Caco-2 (cell line): ENCODE measurements around the gene IL1RL2. TPM values are rescaled to one million over a fixed set of nuclear protein-coding genes. Genes with fewer than 3 reads are reported as not detected.

Experiments
- BruUV-seq: library from RNA; stranded (reverse); fragments of 400-500 nt; replicated peaks from 2 replicates; lab custom pipeline; 2021; lab: Mats Ljungman, UMichigan
- CTCF ChIA-PET: fragments of 300-600 bp; sonication (Branson Sonifier 250); formaldehyde crosslinking; loops from one replicate; lab custom pipeline; 2022; ENCODE audit warnings: antibody characterized with exemption; lab: Charles Lee
- POLR2A ChIA-PET: fragments of 300-600 bp; sonication (Branson Sonifier 250); formaldehyde crosslinking; loops from one replicate; lab custom pipeline; 2022; ENCODE audit warnings: antibody characterized with exemption; lab: Charles Lee
- DNase-seq, 2 experiments: peaks; one replicate each; pipeline versions ENCODE4 v3.0.0 to v3.0.0-alpha.2; 2020 to 2022
- H3K27me3 ChIP-seq: replicated peaks from 2 replicates; pipeline ENCODE4 v1.6.0; 2011; ENCODE audit warnings: low read length; ENCODE audit not compliant: control insufficient read depth, insufficient read depth
- H3K36me3 ChIP-seq: 2 replicates; pipeline ENCODE4 v1.5.1; 2011; ENCODE audit warnings: low read length; ENCODE audit not compliant: control insufficient read depth, insufficient read depth
- H3K4me1 ChIP-seq: fragments of 250-450 bp; sonication (Bioruptor Pico); 2 replicates; pipeline ENCODE4 v1.5.1; 2020; ENCODE audit warnings: mild to moderate bottlenecking
- H3K4me3 ChIP-seq: 2 replicates; pipeline ENCODE4 v1.5.1; 2011; ENCODE audit warnings: low read depth, mild to moderate bottlenecking, control low read depth, low read length
- H3K9me3 ChIP-seq: fragments of 250-450 bp; sonication (Bioruptor Pico); 2 replicates; pipeline ENCODE4 v1.5.1; 2020; ENCODE audit warnings: mild to moderate bottlenecking, moderate library complexity
- H3K27ac Mint-ChIP-seq: one replicate; pipeline ENCODE4 v1.8.0; 2022; ENCODE audit warnings: mixed read lengths; ENCODE audit not compliant: unreplicated experiment
- H3K27me3 Mint-ChIP-seq: one replicate; pipeline ENCODE4 v1.8.0; 2022; ENCODE audit warnings: mixed read lengths; ENCODE audit not compliant: insufficient read depth, unreplicated experiment
- H3K36me3 Mint-ChIP-seq: one replicate; pipeline ENCODE4 v1.8.0; 2022; ENCODE audit warnings: mild to moderate bottlenecking, mixed read lengths; ENCODE audit not compliant: insufficient read depth, unreplicated experiment
- H3K4me1 Mint-ChIP-seq: one replicate; pipeline ENCODE4 v1.8.0; 2022; ENCODE audit warnings: low read depth, mixed read lengths; ENCODE audit not compliant: unreplicated experiment
- H3K4me3 Mint-ChIP-seq: one replicate; pipeline ENCODE4 v1.8.0; 2022; ENCODE audit warnings: mild to moderate bottlenecking, moderate library complexity, mixed read lengths; ENCODE audit not compliant: unreplicated experiment
- H3K9me3 Mint-ChIP-seq: one replicate; pipeline ENCODE4 v1.8.0; 2022; ENCODE audit warnings: mixed read lengths; ENCODE audit not compliant: unreplicated experiment
- intact Hi-C: fragments of 100-400 bp; cut with micrococcal nuclease; formaldehyde crosslinking; loops from one replicate; pipeline ENCODE4 v1.10.0; 2022; ENCODE audit not compliant: unreplicated experiment
- total RNA-seq: library from RNA; stranded (reverse); gene quantifications from 2 replicates; pipeline ENCODE4 v1.2.3, GENCODE V29; 2022
- TF ChIP-seq, protein P1 (sequence below), 2 experiments: fragments of 200-600 bp in 1 of 2; IDR thresholded peaks; 1 replicate in 1 of 2; 2 replicates in 1 of 2; pipeline versions ENCODE4 v1.5.1 to v1.8.0; 2011 to 2022; ENCODE audit warnings: antibody characterized with exemption in 1 of 2, control low read depth in 1 of 2, inconsistent platforms in 1 of 2, low read depth in 1 of 2, low read length in 1 of 2, mild to moderate bottlenecking in 1 of 2, moderate library complexity in 1 of 2; ENCODE audit not compliant: insufficient read depth in 1 of 2, severe bottlenecking in 1 of 2, unreplicated experiment in 1 of 2

Gene IL1RL2
- total RNA-seq, 1 experiment from 2014 or later, result not detected

DNA sequence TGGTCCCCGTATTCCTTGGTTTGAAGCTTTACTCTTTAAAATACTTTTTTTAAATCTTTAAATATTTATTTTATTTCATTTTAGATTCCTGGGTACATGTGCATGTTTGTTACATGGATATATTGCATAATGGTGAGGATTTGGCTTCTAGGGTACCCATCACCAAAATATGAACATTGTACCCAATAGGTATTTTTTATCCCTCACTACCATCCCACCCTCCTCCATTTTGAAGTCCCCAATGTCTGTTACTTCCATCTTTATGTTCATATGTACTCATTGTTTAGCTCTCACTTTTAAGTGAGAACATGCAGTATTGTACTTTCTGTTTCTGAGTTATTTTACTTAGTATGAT lies 65.0 kb downstream of the IL1RL2 start:
- ChIA-PET CTCF (no interaction called here), POLR2A (no interaction called here)
- peaks cover 2% of the 10 kb centered on the region for H3K27me3 Mint-ChIP-seq
- no TSS peak for BruUV-seq
- H3K9me3 ChIP-seq, result peaks cover 7% of the 10 kb centered on the region; the same call in 1 of the 2 replicates
- intact Hi-C loops, result loop anchor here (5.0 kb wide), 2 partner anchors 105 to 195 kb away; partner anchors contain the start of gene IL18R1
- no peaks in the 10 kb centered on the region for H3K4me1 ChIP-seq
- H3K4me3 Mint-ChIP-seq, result no peak overlapping the region
- TF ChIP-seq, protein P1, sequence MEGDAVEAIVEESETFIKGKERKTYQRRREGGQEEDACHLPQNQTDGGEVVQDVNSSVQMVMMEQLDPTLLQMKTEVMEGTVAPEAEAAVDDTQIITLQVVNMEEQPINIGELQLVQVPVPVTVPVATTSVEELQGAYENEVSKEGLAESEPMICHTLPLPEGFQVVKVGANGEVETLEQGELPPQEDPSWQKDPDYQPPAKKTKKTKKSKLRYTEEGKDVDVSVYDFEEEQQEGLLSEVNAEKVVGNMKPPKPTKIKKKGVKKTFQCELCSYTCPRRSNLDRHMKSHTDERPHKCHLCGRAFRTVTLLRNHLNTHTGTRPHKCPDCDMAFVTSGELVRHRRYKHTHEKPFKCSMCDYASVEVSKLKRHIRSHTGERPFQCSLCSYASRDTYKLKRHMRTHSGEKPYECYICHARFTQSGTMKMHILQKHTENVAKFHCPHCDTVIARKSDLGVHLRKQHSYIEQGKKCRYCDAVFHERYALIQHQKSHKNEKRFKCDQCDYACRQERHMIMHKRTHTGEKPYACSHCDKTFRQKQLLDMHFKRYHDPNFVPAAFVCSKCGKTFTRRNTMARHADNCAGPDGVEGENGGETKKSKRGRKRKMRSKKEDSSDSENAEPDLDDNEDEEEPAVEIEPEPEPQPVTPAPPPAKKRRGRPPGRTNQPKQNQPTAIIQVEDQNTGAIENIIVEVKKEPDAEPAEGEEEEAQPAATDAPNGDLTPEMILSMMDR (IDR thresholded peaks at IDR 0.05; ENCODE audit: insufficient read depth in 1 of 2, low read depth in 1 of 2, low read length in 1 of 2, severe bottlenecking in 1 of 2, unreplicated experiment in 1 of 2), result no peak
- H3K4me1 Mint-ChIP-seq, result no peaks in the 10 kb centered on the region
- H3K36me3 ChIP-seq, result no peaks in the 10 kb centered on the region
- H3K36me3 Mint-ChIP-seq, result no peaks in the 10 kb centered on the region
- no peak overlapping the region for H3K4me3 ChIP-seq
- no peak overlapping the region for H3K27ac Mint-ChIP-seq
- DNase-seq, result no peak
- no peaks in the 10 kb centered on the region for H3K27me3 ChIP-seq
- H3K9me3 Mint-ChIP-seq, result no peaks in the 10 kb centered on the region

DNA sequence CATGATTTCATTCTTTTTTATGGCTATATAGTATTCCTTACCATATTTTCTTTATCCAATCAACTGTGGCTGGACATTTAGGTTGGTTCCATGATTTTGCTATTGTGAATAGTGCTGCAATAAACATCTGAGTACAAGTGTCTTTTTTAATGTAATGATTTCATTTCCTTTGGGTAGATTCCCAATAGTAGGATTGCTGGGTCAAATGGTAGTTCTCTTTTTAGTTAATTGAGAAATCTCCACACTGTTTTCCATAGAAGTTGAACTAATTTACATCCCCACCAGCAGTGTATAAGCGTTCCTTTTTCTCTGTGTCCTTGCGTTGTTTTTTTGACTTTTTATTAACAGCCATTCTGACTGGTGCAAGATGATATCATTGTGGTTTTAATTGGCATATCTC lies 65.4 kb downstream of the IL1RL2 start:
- Mint-ChIP-seq H3K36me3 (no peaks in the 10 kb centered on the region), H3K9me3 (no peaks in the 10 kb centered on the region), H3K4me3 (no peak overlapping the region), H3K4me1 (no peaks in the 10 kb centered on the region), H3K27ac (no peak overlapping the region), H3K27me3 (peaks cover 2% of the 10 kb centered on the region)
- TF ChIP-seq, protein P1 (IDR thresholded peaks at IDR 0.05; ENCODE audit: insufficient read depth in 1 of 2, low read depth in 1 of 2, low read length in 1 of 2, severe bottlenecking in 1 of 2, unreplicated experiment in 1 of 2), result no peak
- CTCF ChIA-PET, result no interaction called here
- DNase-seq, result no peak
- no TSS peak for BruUV-seq
- H3K9me3 ChIP-seq, result peaks cover 7% of the 10 kb centered on the region; the same call in 1 of the 2 replicates
- no peak overlapping the region for H3K4me3 ChIP-seq
- POLR2A ChIA-PET, result no interaction called here
- H3K4me1 ChIP-seq, result no peaks in the 10 kb centered on the region
- intact Hi-C loops, result loop anchor here (5.0 kb wide), 2 partner anchors 105 to 195 kb away; partner anchors contain the start of gene IL18R1
- no peaks in the 10 kb centered on the region for H3K27me3 ChIP-seq
- H3K36me3 ChIP-seq, result no peaks in the 10 kb centered on the region

DNA sequence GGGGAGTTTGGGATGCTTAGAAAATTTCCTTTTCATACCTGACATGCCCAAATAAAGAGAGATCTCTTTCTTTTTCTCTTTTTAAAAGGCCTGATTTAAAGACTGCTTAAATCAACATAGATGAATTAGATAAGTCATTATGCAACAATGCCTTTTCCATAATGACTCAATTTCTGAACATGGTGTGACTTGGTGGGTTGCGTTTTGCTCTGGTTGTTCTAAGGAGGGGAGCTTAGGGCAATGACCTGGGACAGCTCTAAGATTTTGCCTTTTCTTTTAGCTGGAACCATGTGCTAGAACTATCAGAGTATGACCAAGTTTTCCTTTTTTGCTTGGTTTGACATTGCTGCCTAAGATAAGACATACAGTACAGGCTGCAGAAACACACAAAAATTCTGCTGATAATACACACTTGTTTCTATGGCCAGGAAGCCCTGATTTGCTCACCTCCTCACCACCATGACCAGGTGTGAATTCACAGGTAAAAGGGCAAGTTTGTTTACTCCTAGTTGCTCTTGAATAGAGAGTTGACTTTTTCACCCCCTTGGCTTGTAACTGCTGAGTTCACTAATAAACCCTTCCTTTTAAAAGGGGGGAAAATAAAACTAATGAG lies 66.4 kb downstream of the IL1RL2 start:
- ChIA-PET POLR2A (no interaction called here), CTCF (no interaction called here)
- Mint-ChIP-seq H3K4me1 (no peaks in the 10 kb centered on the region), H3K36me3 (no peaks in the 10 kb centered on the region), H3K4me3 (no peak overlapping the region), H3K27ac (no peak overlapping the region), H3K9me3 (no peaks in the 10 kb centered on the region), H3K27me3 (peaks cover 2% of the 10 kb centered on the region)
- TF ChIP-seq, protein P1 (IDR thresholded peaks at IDR 0.05; ENCODE audit: insufficient read depth in 1 of 2, low read depth in 1 of 2, low read length in 1 of 2, severe bottlenecking in 1 of 2, unreplicated experiment in 1 of 2), result no peak
- peaks cover 7% of the 10 kb centered on the region; the same call in 1 of the 2 replicates for H3K9me3 ChIP-seq
- no TSS peak for BruUV-seq
- no peaks in the 10 kb centered on the region for H3K27me3 ChIP-seq
- DNase-seq, result no peak
- no peaks in the 10 kb centered on the region for H3K36me3 ChIP-seq
- no peak overlapping the region for H3K4me3 ChIP-seq
- intact Hi-C loops, result loop anchor here (5.0 kb wide), 2 partner anchors 104 to 194 kb away; partner anchors contain the start of gene IL18R1
- no peaks in the 10 kb centered on the region for H3K4me1 ChIP-seq
